D341Med (cell line): Measurements from ENCODE around the gene SH3GL2.

Experiments
- DNase-seq: peaks from one replicate; pipeline ENCODE4 v3.0.0; 2012; ENCODE audit warnings: low spot score

Gene SH3GL2

DNA sequence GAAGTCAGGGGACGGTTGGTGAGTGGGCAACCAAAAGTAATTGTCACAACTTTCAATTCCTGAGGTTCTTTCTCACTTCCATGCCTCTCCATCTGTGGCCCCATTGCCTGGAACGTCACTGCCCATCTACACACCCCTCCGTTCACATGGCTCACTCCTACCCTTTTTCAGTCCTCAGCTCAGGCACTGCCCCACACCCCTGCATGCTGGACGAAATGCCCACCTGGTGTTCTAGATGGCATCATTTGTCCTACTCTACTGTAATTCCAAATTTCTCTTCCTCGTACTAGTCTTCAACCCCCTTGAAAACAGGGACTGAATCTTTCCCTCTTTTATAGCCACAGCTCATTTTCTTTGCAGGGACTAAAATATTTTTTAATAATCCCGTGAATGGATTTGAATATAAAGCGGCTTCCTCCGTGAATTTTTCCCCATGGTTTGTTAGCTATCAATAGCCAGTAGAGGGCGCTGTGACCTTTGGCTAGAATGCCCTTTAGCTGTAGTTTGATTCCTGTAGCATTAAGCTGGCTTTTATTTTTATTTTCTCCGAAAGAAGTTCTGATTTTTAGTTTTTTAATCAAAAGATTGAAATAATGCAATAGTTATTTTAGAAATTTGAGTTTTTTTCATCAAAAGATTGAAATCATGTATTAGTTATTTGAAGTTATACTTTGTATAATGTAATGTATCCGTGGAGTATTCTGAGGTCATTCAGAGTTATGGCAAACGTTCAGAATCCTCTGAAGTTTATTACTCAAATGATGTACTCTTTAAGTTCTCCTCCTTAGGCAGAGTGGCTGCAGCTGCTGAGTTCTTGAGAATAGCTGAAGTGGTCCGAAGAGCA lies 232.1 kb downstream of the SH3GL2 start:
- peak; percentile 45 for DNase-seq

DNA sequence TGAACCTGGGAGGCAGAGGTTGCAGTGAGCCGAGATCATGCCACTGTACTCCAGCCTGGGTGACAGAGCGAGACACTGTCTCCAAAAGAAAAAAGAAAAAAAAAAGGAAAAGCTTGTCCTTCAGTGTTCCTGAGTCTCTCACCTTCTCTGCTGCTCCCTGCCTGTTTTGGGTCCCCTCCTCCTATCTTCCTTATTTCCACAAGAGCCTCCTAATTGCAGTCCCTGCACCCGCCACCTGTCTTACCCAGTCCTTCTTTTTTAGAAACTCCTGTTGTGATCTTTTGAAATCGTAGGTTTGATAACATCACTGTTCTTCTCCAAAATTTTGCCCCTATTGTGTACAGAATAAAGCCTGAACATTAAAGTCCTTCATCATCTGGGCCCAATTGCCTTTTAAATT lies 234.9 kb downstream of the SH3GL2 start:
- DNase-seq, result no peak

DNA sequence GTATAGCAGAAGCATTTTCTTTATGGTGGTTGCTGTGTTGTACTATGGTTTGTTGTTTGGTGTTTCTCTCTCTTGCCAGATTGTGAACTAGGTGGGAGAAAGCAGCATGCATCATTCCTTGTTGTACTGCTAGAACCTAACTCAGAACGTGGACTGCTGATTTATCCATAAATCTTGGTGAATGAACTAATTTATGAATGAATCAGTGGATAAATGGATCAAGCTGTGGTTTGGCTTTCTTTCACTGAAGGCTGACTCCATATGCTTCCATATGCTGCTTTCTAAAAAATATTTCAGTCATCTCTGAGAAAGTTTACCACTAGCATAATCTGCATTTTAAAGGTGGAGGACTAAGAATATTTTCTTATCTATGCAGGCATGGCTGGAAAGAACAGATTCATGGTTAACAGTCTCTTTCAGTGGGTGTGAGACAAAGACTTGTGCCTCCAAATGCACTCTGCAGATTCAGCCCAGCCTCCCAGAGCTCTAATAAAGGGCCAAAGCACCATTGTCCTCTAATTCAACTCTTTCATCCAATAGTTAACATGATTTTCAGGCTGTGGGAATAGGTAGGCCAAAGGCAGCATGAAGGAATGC lies 237.7 kb downstream of the SH3GL2 start:
- DNase-seq, result no peak

DNA sequence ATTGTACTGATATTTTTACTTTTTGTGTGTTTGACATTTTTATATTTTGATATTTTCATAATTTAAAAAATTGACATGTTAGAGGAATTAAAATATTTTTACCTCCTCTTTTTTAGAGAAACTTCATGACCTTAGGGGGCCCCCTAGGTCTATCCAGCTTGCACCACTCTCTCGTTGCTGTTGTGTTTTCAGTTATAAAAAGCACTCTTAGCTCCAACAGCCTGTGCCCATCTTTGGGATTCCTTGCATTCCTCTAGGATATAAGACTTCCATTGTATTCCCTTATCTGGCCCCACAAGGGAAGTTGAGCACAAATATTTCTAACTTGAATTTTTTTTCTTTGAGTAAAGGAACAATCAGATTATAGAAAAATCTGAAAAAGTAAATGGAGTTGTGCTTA lies 245.3 kb downstream of the SH3GL2 start:
- DNase-seq, result no peak

DNA sequence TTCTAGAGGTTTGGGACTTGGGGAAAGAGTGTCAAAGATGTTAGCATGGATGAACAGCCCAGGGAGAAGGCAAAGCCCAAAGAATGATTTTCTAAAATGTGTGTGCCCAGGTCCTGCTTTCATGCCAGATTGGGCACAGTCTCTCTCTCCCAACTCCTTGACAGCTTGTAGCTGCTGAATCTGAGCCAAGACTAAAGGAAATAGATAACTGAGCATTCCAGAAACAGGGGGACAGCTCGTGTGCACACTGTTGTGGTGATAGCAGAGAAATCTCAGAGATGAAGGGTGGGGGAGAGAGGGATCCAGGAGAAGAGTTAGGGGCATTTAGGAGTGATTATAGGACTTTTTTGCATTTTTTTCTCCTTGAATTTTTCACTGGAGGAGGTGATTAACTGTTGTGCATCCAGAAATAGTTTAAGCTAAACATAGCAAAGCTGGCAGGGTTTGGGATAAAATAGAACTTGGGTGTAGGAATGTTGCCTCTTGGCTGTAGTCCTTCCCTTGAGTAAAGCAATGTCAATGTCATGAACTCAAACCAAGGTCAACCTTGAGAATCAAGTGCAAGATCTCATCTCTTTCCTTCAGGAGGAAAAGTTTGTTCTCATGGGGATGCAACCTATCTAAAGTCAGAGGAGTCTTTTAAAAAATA lies 245.9 kb downstream of the SH3GL2 start:
- no peak for DNase-seq

DNA sequence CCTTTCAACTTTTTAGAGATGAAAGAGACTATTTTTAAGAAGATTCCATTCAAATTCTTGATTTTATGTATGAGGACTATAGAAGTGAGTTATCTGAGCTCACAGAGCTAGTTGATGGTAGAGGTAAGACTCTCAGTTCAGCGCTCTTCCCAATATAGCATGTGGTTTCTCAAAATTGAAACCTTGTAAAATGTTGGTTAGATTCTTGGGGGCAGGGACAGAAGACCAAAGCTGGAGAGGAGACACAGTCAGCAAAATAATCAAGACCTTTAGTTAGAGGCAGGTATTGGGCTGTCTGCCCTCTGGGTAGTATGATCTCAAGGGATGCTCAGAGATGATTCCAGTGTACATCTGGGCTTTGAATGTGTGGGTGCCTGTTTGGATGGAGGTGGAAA lies 246.4 kb downstream of the SH3GL2 start:
- DNase-seq, result no peak

DNA sequence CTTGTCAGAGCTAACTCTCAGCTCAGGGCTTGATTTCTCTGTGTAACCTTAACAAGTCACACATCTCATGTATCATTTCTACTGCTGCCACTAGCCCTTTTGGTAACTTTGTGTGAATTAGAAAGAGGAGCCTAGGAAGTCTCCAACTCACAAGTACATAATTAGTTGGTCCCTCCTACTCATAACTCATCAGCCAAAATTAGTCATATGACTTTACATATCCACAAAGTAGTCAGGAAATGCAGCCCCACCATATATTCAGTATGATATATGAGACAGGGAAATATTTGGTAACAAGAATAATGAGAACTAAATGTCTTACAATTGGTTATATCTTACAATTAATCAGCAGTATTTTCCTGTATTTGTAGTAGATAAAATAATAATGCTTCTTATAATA lies 250.2 kb downstream of the SH3GL2 start:
- DNase-seq, result no peak

DNA sequence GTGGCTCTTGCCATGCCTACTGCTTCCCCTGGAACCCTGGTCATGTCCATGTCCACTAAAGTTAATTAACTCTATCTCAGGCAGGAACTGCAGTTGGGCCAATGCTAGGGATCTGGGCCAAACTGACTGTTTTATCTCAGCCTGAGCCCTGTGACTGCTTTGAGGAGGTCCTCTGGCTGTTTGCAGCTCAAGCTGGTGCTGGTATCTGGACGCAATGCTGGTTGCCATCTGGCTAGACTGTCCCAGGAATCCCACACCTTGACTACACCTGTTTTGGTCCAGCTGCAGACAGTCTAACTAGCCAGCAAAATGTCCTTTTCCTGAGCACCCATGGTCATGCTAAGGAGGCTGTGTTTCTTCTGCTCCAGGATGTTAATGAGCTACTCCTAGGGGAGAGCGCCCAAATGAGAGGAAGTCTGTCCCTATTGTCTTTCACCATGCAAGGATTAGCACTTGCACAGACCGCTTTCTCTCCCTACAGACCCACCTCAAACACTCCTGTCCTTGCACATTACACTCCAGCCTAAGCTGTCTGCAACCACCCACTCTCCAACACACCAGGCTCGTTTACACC lies 251.0 kb downstream of the SH3GL2 start:
- DNase-seq, result no peak

DNA sequence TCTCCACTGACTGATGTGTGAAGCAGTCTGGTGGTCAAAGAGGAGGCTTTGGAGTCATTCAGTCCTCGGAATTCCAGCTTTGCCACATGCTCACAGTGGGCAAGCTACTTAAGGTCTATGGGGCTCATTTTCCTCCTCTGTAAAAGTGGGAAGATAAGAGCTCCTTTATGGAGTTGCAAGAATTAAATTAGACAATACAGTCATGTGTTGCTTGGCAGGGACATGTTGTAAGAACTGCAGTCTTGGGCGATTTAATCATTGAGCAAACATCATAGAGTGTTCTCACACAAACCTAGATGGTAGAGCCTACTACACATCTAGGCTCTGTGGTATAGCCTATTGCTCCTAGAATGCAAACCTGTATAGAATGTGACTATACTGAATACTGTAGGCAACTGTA lies 253.9 kb downstream of the SH3GL2 start:
- DNase-seq, result no peak

DNA sequence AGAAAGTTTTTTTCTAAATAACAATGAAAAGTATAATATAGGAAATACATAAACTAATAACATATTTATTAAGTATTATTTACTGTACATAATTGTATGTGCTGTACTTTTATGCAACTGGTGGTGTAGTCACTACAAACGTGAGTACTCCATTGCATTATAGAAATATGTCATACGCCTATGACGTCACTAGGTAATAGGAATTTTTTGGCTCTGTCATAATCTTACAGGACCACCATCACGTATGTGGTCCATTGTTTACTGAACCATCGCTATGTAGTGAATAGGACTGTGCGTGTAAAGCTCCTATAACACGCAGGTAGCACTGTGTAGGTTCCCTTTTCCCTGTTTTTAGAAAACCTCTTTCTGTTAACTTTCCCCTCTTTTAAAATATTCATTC lies 255.0 kb downstream of the SH3GL2 start:
- no peak for DNase-seq

DNA sequence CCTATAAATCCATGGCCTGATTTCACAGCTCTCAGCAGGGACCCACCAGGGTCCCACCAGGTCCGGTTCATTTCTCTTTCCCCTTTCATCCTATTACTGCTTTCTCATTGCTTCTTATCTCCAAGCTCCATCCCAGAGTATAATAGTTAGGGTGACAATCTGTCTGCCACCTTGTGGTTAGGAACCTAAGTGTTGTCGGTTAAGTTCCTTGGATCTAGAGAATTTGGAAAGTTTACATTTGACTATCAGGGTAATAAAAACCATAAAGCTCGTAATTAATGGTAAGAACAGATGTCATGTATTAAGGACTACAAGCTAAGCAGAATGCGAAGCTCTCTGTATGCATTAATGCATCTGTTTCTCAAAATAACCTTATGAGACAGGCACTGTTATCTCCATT lies 259.1 kb downstream of the SH3GL2 start:
- no peak for DNase-seq

DNA sequence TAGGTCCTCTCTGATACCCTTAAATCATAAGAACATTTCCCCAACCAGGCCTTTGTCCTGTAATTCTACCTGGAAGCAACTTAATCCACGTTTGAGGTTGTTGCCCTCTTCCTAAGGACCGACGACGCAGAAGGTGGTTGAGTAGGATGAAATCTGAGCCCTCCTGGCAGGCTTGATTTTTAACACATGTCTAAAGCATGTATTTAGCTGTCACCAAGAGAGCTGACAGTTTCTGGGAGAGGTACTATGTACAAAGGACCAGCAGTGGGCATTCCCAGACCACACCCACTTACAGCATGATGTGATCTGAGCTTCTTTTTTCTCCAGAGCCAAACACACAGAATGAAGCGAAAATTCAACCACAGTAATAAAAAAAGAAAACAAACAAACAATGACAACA lies 260.9 kb downstream of the SH3GL2 start:
- no peak for DNase-seq

DNA sequence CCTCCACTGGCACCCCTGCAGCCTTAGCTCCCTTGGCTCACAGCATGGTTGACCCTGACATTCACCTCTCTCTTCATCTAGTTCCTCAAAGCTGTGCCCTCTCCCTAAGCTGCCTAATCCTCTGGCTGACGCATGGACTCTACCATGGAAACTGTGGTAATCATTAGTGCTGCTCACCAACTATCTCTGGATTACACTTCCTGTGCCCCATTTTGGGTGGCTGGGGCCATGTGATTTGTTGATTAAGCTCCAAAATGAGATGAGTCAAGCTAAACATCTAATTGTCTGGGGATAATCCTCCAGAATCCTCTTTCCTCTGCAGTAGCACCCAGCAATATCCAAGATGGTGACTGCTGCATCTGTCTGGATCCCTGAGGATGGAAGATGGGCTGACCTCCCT lies 264.4 kb downstream of the SH3GL2 start:
- peak; percentile 69 for DNase-seq
